Esophagus muscularis mucosa (tissue), 4 donors: ENCODE measurements around the gene SEPTIN5. TPM values are rescaled to one million over a fixed set of nuclear protein-coding genes. Genes with fewer than 3 reads are reported as not detected.

Experiments used
- DNase-seq: peaks from one replicate; pipeline ENCODE4 v3.0.0-alpha.2; 2017; ENCODE audit errors: extremely low spot score
- H3K27ac ChIP-seq, 4 donors: fragments of 200-600 bp; sonication (generic); replicated peaks in 1 of 4; 1 replicate in 3 of 4; 2 replicates in 1 of 4; pipeline ENCODE4 v1.5.1; 2016 to 2019; ENCODE audit warnings: mild to moderate bottlenecking in 1 of 4
- H3K27me3 ChIP-seq, 4 donors: fragments of 200-600 bp; sonication (generic); one replicate each; pipeline versions ENCODE4 v1.5.1 to v1.6.0; 2016 to 2019
- H3K36me3 ChIP-seq, 4 donors: fragments of 200-600 bp; sonication (generic); one replicate each; pipeline ENCODE4 v1.5.1; 2016 to 2019
- H3K4me1 ChIP-seq, 4 donors: fragments of 200-600 bp; sonication (generic); one replicate each; pipeline ENCODE4 v1.5.1; 2016 to 2019
- H3K4me3 ChIP-seq, 4 donors: fragments of 200-600 bp; sonication (generic); 1 replicate in 2 of 4; 2 replicates in 2 of 4; pipeline ENCODE4 v1.5.1; 2016 to 2019; ENCODE audit warnings: mild to moderate bottlenecking in 4 of 4, moderate library complexity in 1 of 4
- H3K9me3 ChIP-seq, 4 donors: fragments of 200-600 bp; sonication (generic); 1 replicate in 3 of 4; 2 replicates in 1 of 4; pipeline ENCODE4 v1.5.1; 2016 to 2019
- CTCF ChIP-seq, 3 experiments: fragments of 200-600 bp in 2 of 3; fragments of 450-650 bp in 1 of 3; sonication (generic) in 2 of 3; IDR thresholded peaks; one replicate each; pipeline ENCODE4 v1.5.1; 2017 to 2019; ENCODE audit warnings: antibody characterized with exemption in 3 of 3, mild to moderate bottlenecking in 2 of 3, moderate library complexity in 1 of 3
- EP300 ChIP-seq: sonication (generic); formaldehyde crosslinking; IDR thresholded peaks from one replicate; pipeline ENCODE4 v1.6.1; 2017; ENCODE audit warnings: antibody characterized with exemption
- POLR2A ChIP-seq: fragments of 450-650 bp; IDR thresholded peaks from one replicate; pipeline ENCODE4 v1.6.1; 2017; ENCODE audit warnings: antibody characterized with exemption, moderate library complexity, mild to moderate bottlenecking, low read depth
- POLR2AphosphoS5 ChIP-seq, 2 donors: sonication (generic); formaldehyde crosslinking; IDR thresholded peaks; one replicate each; pipeline ENCODE4 v1.6.1; 2017; ENCODE audit warnings: antibody characterized with exemption in 2 of 2
- WGBS: methylation state at CpG from one replicate; pipeline ENCODE4 v1.1.5; 2018; 5-methylcytosine and 5-hydroxymethylcytosine counted together
- intact Hi-C: fragments of 100-400 bp; cut with DNase I; formaldehyde crosslinking; loops from one replicate; pipeline ENCODE4 v1.15.1; 2023
- total RNA-seq, 4 donors: library from RNA; depleted of rRNA; stranded (reverse); fragments of >200 nt; gene quantifications; one replicate each; pipeline versions ENCODE4 v1.1.0 to v1.2.1, GENCODE V29; 2016

SEPTIN5 gene
- total RNA-seq, 4 donors from 2014 or later, result 4.2 to 55.4 (median 20.6) TPM

- H3K4me3 ChIP-seq, result no peak overlapping the region
- DNase-seq, result no peak
- peaks cover 0 to 29% (median 26%) of the 10 kb centered on the region in 4 donors for H3K36me3 ChIP-seq
- H3K27ac ChIP-seq, result no peak overlapping the region
- no peak for TF ChIP-seq POLR2AphosphoS5 (IDR thresholded peaks at IDR 0.05)
- no peak for TF ChIP-seq POLR2A
- no peak for TF ChIP-seq EP300
- TF ChIP-seq CTCF (IDR thresholded peaks at IDR 0.05), result no peak
- WGBS, result 98% methylated on average over 8 of the region's 15 CpGs
- intact Hi-C loops, result no loop called here
- no peaks in the 10 kb centered on the region for H3K9me3 ChIP-seq
- peaks cover 31 to 46% (median 35%) of the 10 kb centered on the region in 4 donors for H3K4me1 ChIP-seq
- peaks cover 0 to 76% (median 5%) of the 10 kb centered on the region in 4 donors for H3K27me3 ChIP-seq
Observed at GRCh38 chr22:19722982-19723231, 8.6 kb downstream of the SEPTIN5 start.

- WGBS, result 61% methylated on average over 33 of the region's 80 CpGs
- no peak within 1 kb of the TSS for H3K27ac ChIP-seq
- H3K9me3 ChIP-seq, result no peaks in the 10 kb centered on the region
- peaks cover 0 to 29% (median 26%) of the 10 kb centered on the region in 4 donors for H3K36me3 ChIP-seq
- no peak for DNase-seq
- H3K4me1 ChIP-seq, result peaks cover 27 to 45% (median 32%) of the 10 kb centered on the region in 4 donors
- H3K27me3 ChIP-seq, result peaks cover 0 to 73% (median 5%) of the 10 kb centered on the region in 4 donors
- peak within 1 kb of the TSS; percentile 9 to 35 (median 24) for H3K4me3 ChIP-seq
- no peak for TF ChIP-seq POLR2AphosphoS5 (IDR thresholded peaks at IDR 0.05)
- TF ChIP-seq CTCF (IDR thresholded peaks at IDR 0.05), result no peak
- TF ChIP-seq POLR2A, result no peak
- intact Hi-C loops, result no loop called here
Observed at GRCh38 chr22:19723232-19723982, 9.1 kb downstream of the SEPTIN5 start, which contains the start of gene GP1BB. TSS of gene GP1BB (plus strand) at chr22:19723539. CDS start at chr22:19723570, 31 bp downstream.

- peaks cover 0 to 65% (median 5%) of the 10 kb centered on the region in 4 donors for H3K27me3 ChIP-seq
- no peak for DNase-seq
Observed at GRCh38 chr22:19723983-19724827, 9.9 kb downstream of the SEPTIN5 start.

More at GRCh38 chr22:19723983-19724827, 9.9 kb downstream of the SEPTIN5 start:
- peak overlapping the region; percentile 9 to 35 (median 24) for H3K4me3 ChIP-seq
- H3K9me3 ChIP-seq, result no peaks in the 10 kb centered on the region
- peaks cover 0 to 29% (median 26%) of the 10 kb centered on the region in 4 donors for H3K36me3 ChIP-seq
- no peak for TF ChIP-seq POLR2A
- no peak for TF ChIP-seq POLR2AphosphoS5 (IDR thresholded peaks at IDR 0.05)
- TF ChIP-seq CTCF (IDR thresholded peaks at IDR 0.05), result no peak
- TF ChIP-seq EP300, result no peak
- 23% methylated on average over 35 of the region's 89 CpGs for WGBS
- H3K27ac ChIP-seq, result no peak overlapping the region
- H3K4me1 ChIP-seq, result peaks cover 19 to 38% (median 24%) of the 10 kb centered on the region in 4 donors
- intact Hi-C loops, result no loop called here
